GM23338 (cell line): ENCODE measurements around the gene TLNRD1. TPM values are rescaled to one million over a fixed set of nuclear protein-coding genes. Genes with fewer than 3 reads are reported as not detected.

Source experiments
- ATAC-seq: fragments of 200-7000 bp; cut with Tn5 transposase; 3 replicates; pipeline ENCODE4 v1.9.1; 2020
- DNase-seq: peaks from one replicate; pipeline ENCODE4 v3.0.0-alpha.2; 2015; ENCODE audit warnings: low spot score
- H2AFZ ChIP-seq: fragments of 200-600 bp; sonication (generic); 2 replicates; pipeline ENCODE4 v1.8.0; 2016; ENCODE audit warnings: antibody characterized with exemption, mild to moderate bottlenecking, moderate library complexity
- H3F3A ChIP-seq: fragments of 200-600 bp; sonication (generic); replicated peaks from 2 replicates; pipeline ENCODE4 v1.8.0; 2017; ENCODE audit warnings: antibody characterized with exemption, mixed run types, low read depth
- H3K27ac ChIP-seq: fragments of 200-600 bp; sonication (generic); 2 replicates; pipeline ENCODE4 v1.6.1; 2016; ENCODE audit warnings: low read depth
- H3K27me3 ChIP-seq: fragments of 200-600 bp; sonication (generic); 2 replicates; pipeline ENCODE4 v1.8.0; 2016; ENCODE audit warnings: mild to moderate bottlenecking, mixed run types, moderate library complexity; ENCODE audit not compliant: insufficient read depth
- H3K36me3 ChIP-seq: fragments of 200-600 bp; sonication (generic); 2 replicates; pipeline ENCODE4 v1.8.0; 2016; ENCODE audit warnings: mild to moderate bottlenecking; ENCODE audit not compliant: insufficient read depth
- H3K4me1 ChIP-seq: fragments of 200-600 bp; sonication (generic); 2 replicates; pipeline ENCODE4 v1.8.0; 2016; ENCODE audit warnings: mild to moderate bottlenecking, moderate library complexity; ENCODE audit not compliant: insufficient read depth
- H3K4me2 ChIP-seq: fragments of 200-600 bp; sonication (generic); 2 replicates; pipeline ENCODE4 v1.7.1; 2017; ENCODE audit warnings: mixed run types
- H3K4me3 ChIP-seq: fragments of 200-600 bp; sonication (generic); 2 replicates; pipeline ENCODE4 v1.6.1; 2016; ENCODE audit warnings: mixed run types
- H3K79me2 ChIP-seq: fragments of 200-600 bp; sonication (generic); replicated peaks from 2 replicates; pipeline ENCODE4 v1.8.0; 2017; ENCODE audit warnings: mild to moderate bottlenecking; ENCODE audit not compliant: insufficient read depth
- H3K9me2 ChIP-seq: fragments of 200-600 bp; sonication (generic); 2 replicates; pipeline ENCODE4 v1.8.0; 2017; ENCODE audit not compliant: insufficient read depth
- H4K20me1 ChIP-seq: fragments of 200-600 bp; sonication (generic); replicated peaks from 2 replicates; pipeline ENCODE4 v1.8.0; 2017; ENCODE audit warnings: mild to moderate bottlenecking; ENCODE audit not compliant: insufficient read depth
- H3K27ac Mint-ChIP-seq: 2 replicates; pipeline ENCODE4 v1.8.0; 2020; ENCODE audit warnings: inconsistent platforms, mild to moderate bottlenecking, moderate library complexity, mixed read lengths
- H3K27me3 Mint-ChIP-seq: 3 replicates; pipeline ENCODE4 v1.8.0; 2022; ENCODE audit warnings: low read depth, mild to moderate bottlenecking, moderate library complexity, mixed read lengths, inconsistent platforms; ENCODE audit not compliant: insufficient read depth, poor library complexity
- H3K36me3 Mint-ChIP-seq: 3 replicates; pipeline ENCODE4 v1.8.0; 2021; ENCODE audit warnings: low read depth, mild to moderate bottlenecking, inconsistent platforms, moderate library complexity, mixed read lengths
- H3K4me1 Mint-ChIP-seq: 3 replicates; pipeline ENCODE4 v1.8.0; 2020; ENCODE audit warnings: mild to moderate bottlenecking, inconsistent platforms, mixed read lengths
- H3K4me3 Mint-ChIP-seq: 3 replicates; pipeline ENCODE4 v1.8.0; 2021; ENCODE audit warnings: moderate library complexity, mild to moderate bottlenecking, inconsistent platforms, mixed read lengths
- H3K9me3 Mint-ChIP-seq: 3 replicates; pipeline ENCODE4 v1.8.0; 2020; ENCODE audit warnings: moderate library complexity, mild to moderate bottlenecking, inconsistent platforms, mixed read lengths
- EZH2 ChIP-seq: fragments of 200-600 bp; sonication (generic); IDR thresholded peaks from one replicate; pipeline ENCODE4 v1.8.0; 2017; ENCODE audit warnings: antibody characterized with exemption, mild to moderate bottlenecking, low read depth; ENCODE audit not compliant: unreplicated experiment
- EZH2phosphoT487 ChIP-seq: fragments of 200-600 bp; sonication (generic); IDR thresholded peaks from one replicate; pipeline ENCODE4 v1.8.1; 2018; ENCODE audit warnings: antibody characterized with exemption; ENCODE audit not compliant: unreplicated experiment
- POLR2AphosphoS5 ChIP-seq: IDR thresholded peaks from 2 replicates; pipeline ENCODE4 v1.6.1; 2016; ENCODE audit warnings: antibody characterized with exemption, low read depth
- ZNF462 ChIP-seq: fragments of 250-450 bp; sonication (Bioruptor Pico); IDR thresholded peaks from 2 replicates; pipeline ENCODE4 v1.5.0; 2020; ENCODE audit warnings: mild to moderate bottlenecking, moderate library complexity
- polyA plus RNA-seq: library from polyadenylated mRNA; unstranded; fragments of >200 nt; fragmentation: Nextera tagmentation; extraction: Ambion mirVana; gene quantifications from 2 replicates; pipeline ENCODE4 v1.2.1, GENCODE V29; 2016
- total RNA-seq: library from RNA; depleted of rRNA; stranded (reverse); fragments of >200 nt; shearing (Covaris generic); gene quantifications from 2 replicates; pipeline ENCODE4 v1.2.3, GENCODE V29; 2014
- TF ChIP-seq, protein P1 (sequence below), 2 experiments: fragments of 200-600 bp in 1 of 2; sonication (generic) in 1 of 2; conservative IDR thresholded peaks; 2 replicates each; pipeline versions ENCODE4 v1.5.1 to v1.6.1; 2016 to 2017; ENCODE audit warnings: antibody characterized with exemption in 2 of 2, low read depth in 2 of 2, mild to moderate bottlenecking in 2 of 2, moderate library complexity in 1 of 2

Gene TLNRD1
- total and polyA plus RNA-seq, 2 experiments from 2014 or later = 6.7 to 27.3 TPM

- Histone ChIP-seq H4K20me1 (no peaks in the 10 kb centered on the region), H3K27ac (no peak overlapping the region), H3K4me3 (no peak overlapping the region), H3F3A (no peaks in the 10 kb centered on the region), H3K36me3 (peaks cover 3% of the 10 kb centered on the region; the same call in 1 of the 2 replicates), H3K79me2 (no peaks in the 10 kb centered on the region), H3K27me3 (no peaks in the 10 kb centered on the region), H3K9me2 (no peaks in the 10 kb centered on the region), H2AFZ (no peak overlapping the region), H3K4me2 (no peak overlapping the region), H3K4me1 (peaks cover 12% of the 10 kb centered on the region)
- H3K36me3 Mint-ChIP-seq = peaks cover 31% of the 10 kb centered on the region
- no peak overlapping the region; the same call in 1 of the 2 replicates for H3K27ac Mint-ChIP-seq
- H3K4me3 Mint-ChIP-seq = no peak overlapping the region
- no peak for TF ChIP-seq POLR2AphosphoS5
- TF ChIP-seq EZH2 = no peak
- TF ChIP-seq ZNF462 = no peak
- no peak for TF ChIP-seq EZH2phosphoT487
- TF ChIP-seq, protein P1, sequence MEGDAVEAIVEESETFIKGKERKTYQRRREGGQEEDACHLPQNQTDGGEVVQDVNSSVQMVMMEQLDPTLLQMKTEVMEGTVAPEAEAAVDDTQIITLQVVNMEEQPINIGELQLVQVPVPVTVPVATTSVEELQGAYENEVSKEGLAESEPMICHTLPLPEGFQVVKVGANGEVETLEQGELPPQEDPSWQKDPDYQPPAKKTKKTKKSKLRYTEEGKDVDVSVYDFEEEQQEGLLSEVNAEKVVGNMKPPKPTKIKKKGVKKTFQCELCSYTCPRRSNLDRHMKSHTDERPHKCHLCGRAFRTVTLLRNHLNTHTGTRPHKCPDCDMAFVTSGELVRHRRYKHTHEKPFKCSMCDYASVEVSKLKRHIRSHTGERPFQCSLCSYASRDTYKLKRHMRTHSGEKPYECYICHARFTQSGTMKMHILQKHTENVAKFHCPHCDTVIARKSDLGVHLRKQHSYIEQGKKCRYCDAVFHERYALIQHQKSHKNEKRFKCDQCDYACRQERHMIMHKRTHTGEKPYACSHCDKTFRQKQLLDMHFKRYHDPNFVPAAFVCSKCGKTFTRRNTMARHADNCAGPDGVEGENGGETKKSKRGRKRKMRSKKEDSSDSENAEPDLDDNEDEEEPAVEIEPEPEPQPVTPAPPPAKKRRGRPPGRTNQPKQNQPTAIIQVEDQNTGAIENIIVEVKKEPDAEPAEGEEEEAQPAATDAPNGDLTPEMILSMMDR (conservative IDR thresholded peaks at IDR 0.05; ENCODE audit: low read depth in 2 of 2) = no peak
- peaks cover 28% of the 10 kb centered on the region for H3K4me1 Mint-ChIP-seq
- no peak for ATAC-seq
- no peaks in the 10 kb centered on the region for H3K9me3 Mint-ChIP-seq
- no peak for DNase-seq
- peaks cover 15% of the 10 kb centered on the region for H3K27me3 Mint-ChIP-seq
Measured at GRCh38 chr15:80951941-80952340, 48.8 kb upstream of the TLNRD1 start.
